ENCODE measurements around the gene PIK3C3.
"Not testable (repeated sequence)": the region's sequence is repeated elsewhere in the genome, so short reads cannot be mapped to it uniquely, and the experiment has no call there.

The PIK3C3 gene

GRCh38 chr18:41966943-41967342 is 11.9 kb downstream of the PIK3C3 start:
- no peak for DNase-seq

- DNase-seq: no peak
Observed at GRCh38 chr18:41967680-41968079, 12.6 kb downstream of the PIK3C3 start.

- no peak for DNase-seq
Observed at GRCh38 chr18:41969881-41970280, 14.8 kb downstream of the PIK3C3 start.

GRCh38 chr18:41972067-41972925 is 17.3 kb downstream of the PIK3C3 start:
- no peak for DNase-seq

- no peak for DNase-seq
Observed at GRCh38 chr18:41973983-41974382, 18.9 kb downstream of the PIK3C3 start.

GRCh38 chr18:41974796-41975201 is 19.8 kb downstream of the PIK3C3 start:
- DNase-seq: no peak

- DNase-seq: no peak
Observed at GRCh38 chr18:41975284-41975683, 20.2 kb downstream of the PIK3C3 start.

- no peak for DNase-seq
Observed at GRCh38 chr18:41977233-41977632, 22.2 kb downstream of the PIK3C3 start.

- DNase-seq: no peak
Observed at GRCh38 chr18:41982942-41983660, 28.1 kb downstream of the PIK3C3 start.

- DNase-seq: no peak
Observed at GRCh38 chr18:41985914-41986313, 30.9 kb downstream of the PIK3C3 start.

- no peak for DNase-seq
Observed at GRCh38 chr18:41989508-41989907, 34.5 kb downstream of the PIK3C3 start.

GRCh38 chr18:41992066-41992465 is 37.0 kb downstream of the PIK3C3 start:
- DNase-seq: no peak

- no peak for DNase-seq
Observed at GRCh38 chr18:41992703-41993102, 37.7 kb downstream of the PIK3C3 start.

GRCh38 chr18:41993151-41993550 is 38.1 kb downstream of the PIK3C3 start:
- DNase-seq: no peak

GRCh38 chr18:41996020-41996419 is 41.0 kb downstream of the PIK3C3 start:
- no peak for DNase-seq

- DNase-seq: no peak
Observed at GRCh38 chr18:41999751-42000150, 44.7 kb downstream of the PIK3C3 start.

GRCh38 chr18:42001801-42002200 is 46.8 kb downstream of the PIK3C3 start:
- DNase-seq: no peak

- no peak for DNase-seq
Observed at GRCh38 chr18:42004653-42005052, 49.6 kb downstream of the PIK3C3 start.

- no peak for DNase-seq
Observed at GRCh38 chr18:42005782-42006181, 50.7 kb downstream of the PIK3C3 start.

GRCh38 chr18:42009457-42009856 is 54.4 kb downstream of the PIK3C3 start:
- DNase-seq: not testable (repeated sequence)

- DNase-seq: no peak
Observed at GRCh38 chr18:42011053-42011452, 56.0 kb downstream of the PIK3C3 start.

- no peak for DNase-seq
Observed at GRCh38 chr18:42018831-42019230, 63.8 kb downstream of the PIK3C3 start.

GRCh38 chr18:42024131-42024530 is 69.1 kb downstream of the PIK3C3 start:
- DNase-seq: no peak

GRCh38 chr18:42025491-42025890 is 70.5 kb downstream of the PIK3C3 start:
- DNase-seq: no peak
